VCaP (cell line): ENCODE data around the gene GLTP.
"Not testable (repeated sequence)": the region's sequence is repeated elsewhere in the genome, so short reads cannot be mapped to it uniquely, and the experiment has no call there.

Experiments
- H3K27ac ChIP-seq: fragments of 450-650 bp; 2 replicates; pipeline ENCODE4 v1.5.1; 2017
- TF ChIP-seq, protein P1 (sequence below): fragments of 450-650 bp; conservative IDR thresholded peaks from 2 replicates; pipeline ENCODE4 v1.5.1; 2017; ENCODE audit warnings: mild to moderate bottlenecking, moderate library complexity

The GLTP gene

DNA sequence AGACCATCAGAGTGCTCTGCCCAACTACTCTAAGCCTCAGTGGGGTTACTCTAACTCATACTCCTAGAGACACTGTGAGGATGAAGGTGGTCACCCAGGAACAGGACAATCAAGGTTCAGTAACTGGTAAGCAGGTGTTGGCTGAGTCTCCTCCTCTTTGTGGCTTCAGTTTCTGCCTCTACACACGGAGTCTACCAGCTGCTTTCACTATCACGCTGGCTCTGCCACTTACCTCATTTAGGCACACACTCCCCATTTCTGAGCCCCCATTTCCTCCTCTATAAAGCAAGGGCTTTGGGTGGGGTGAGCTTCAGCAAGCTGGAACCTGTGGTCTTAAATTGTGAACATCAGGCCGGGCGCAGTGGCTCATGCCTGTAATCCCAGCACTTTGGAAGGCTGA is 12.4 kb upstream of the GLTP start:
- TF ChIP-seq, protein P1, sequence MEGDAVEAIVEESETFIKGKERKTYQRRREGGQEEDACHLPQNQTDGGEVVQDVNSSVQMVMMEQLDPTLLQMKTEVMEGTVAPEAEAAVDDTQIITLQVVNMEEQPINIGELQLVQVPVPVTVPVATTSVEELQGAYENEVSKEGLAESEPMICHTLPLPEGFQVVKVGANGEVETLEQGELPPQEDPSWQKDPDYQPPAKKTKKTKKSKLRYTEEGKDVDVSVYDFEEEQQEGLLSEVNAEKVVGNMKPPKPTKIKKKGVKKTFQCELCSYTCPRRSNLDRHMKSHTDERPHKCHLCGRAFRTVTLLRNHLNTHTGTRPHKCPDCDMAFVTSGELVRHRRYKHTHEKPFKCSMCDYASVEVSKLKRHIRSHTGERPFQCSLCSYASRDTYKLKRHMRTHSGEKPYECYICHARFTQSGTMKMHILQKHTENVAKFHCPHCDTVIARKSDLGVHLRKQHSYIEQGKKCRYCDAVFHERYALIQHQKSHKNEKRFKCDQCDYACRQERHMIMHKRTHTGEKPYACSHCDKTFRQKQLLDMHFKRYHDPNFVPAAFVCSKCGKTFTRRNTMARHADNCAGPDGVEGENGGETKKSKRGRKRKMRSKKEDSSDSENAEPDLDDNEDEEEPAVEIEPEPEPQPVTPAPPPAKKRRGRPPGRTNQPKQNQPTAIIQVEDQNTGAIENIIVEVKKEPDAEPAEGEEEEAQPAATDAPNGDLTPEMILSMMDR: no peak
- no peak overlapping the region for H3K27ac ChIP-seq

DNA sequence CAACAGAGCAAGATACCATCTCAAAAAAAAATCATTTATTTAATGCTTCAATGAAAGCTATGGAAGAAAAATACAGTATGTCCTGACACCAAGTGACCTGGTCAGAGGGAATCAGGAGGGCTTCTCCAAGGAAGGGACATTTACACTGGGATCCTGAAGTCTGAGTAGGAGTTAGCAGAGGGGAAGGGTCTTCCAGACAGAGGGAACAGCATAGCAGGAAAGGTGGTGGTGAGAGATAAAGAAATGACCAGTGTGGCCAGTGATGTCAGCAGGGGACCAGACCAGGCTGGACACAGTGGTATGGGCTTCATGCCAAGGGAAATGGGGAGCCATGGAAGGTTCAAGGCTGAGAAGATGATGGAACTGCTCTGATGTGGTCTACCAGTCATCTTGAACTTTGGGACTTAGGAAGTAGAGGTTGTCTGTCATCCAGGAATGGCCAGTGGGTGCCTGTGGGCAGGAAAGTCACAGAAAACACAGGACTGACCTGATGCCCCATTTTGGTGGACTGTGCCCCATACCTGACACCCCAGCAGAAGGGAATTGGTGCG is 11.9 kb upstream of the GLTP start:
- TF ChIP-seq, protein P1: no peak
- no peak overlapping the region for H3K27ac ChIP-seq

DNA sequence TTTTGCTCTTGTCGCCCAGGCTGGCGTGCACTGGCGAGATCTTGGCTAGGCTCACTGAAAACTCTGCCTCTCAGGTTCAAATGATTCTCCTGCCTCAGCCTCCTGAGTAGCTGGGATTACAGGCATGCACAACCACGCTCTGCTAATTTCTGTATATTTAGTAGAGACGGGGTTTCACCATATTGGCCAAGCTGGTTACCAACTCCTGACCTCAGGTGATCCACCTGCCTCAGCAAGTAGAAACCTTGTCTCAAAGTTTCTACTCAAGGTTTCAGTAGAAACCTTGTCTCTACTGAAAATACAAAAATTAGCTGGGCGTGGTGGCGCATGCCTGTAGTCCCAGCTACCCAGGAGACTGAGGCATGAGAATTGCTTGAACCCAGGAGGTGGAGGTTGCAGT is 11.4 kb upstream of the GLTP start:
- H3K27ac ChIP-seq: not testable (repeated sequence)

DNA sequence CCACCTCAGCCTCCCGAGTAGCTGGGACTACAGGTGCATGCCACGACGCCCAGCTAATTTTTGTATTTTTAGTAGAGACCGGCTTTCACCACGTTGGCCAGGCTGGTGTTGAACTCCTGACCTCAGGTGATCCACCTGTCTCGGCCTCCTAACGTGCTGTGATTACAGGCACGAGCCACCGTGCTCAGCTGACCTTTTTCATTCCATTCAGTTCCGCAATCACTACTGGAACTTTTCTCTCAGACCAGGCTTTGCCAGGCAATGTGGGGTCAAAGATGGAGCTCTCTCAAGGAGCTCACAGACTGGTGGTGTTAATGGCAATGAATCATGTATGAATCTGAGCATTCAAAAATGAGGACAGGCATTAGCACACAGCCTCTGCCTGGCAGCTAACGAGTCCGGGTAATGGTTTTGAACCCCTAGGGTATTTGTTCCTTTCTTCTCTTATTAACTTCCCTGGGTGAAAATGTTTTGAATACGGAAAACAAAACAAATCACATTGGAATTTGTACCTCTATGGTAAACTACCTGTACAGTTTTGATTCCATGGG is 10.4 kb upstream of the GLTP start:
- TF ChIP-seq, protein P1: no peak
- H3K27ac ChIP-seq: no peak overlapping the region

DNA sequence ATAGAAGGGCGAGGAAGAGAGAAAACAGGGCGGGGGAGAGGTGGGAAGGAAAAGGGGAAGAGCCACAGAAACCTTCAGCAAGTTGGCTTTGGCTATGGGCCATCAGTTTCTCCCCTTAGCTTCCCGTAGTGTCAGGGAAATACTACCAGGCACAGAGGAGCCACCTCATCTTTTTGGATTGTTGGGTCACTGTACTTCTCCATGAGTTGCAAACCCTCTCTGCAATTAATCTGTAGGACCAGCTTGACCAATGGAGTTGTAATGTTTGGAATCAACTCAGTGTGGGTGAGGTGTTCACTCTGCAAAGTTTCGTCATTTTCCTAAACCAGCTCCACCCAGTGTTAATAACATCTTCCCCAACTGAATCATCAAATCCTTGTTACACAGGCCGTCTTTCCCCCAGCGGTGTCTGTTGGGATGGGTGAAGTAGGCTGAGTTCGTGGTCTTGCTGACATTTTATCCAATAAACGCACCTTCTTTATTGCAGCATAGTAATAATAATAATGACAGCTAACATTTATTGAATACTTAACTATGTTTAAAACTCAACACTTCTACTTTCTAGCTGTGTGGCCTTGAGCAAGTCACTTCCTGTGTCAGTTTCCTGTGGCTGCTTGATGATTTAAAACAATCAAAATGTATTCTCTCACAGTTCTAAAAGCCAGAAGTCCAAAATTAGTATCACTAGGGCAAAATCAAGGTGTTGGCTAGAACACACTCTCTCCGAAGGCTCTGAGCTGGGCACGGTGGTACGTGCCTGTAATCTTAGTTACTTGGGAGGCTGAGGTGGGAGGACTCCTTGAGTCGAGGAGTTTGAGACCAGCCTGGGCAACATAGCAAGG is 8.1 kb upstream of the GLTP start:
- no peak overlapping the region for H3K27ac ChIP-seq
- TF ChIP-seq, protein P1: no peak

DNA sequence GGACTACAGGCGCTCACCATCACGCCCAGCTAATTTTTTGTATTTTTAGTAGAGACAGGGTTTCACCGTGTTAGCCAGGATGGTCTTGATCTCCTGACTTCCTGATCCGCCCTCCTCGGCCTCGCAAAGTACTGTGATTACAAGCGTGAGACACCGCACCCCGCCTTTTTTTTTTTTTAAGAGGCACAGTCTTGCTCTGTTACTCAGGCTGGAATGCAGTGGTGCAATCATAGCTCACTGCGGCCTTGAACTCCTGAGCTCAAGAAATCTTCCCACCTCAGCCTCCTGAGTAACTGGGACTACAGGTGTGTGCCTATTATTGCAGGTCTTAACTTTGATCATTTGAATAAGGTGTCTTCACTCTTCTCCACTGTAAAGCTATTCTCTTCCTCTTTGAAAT is 5.3 kb upstream of the GLTP start:
- TF ChIP-seq, protein P1: no peak
- H3K27ac ChIP-seq: peak overlapping the region; percentile 56

DNA sequence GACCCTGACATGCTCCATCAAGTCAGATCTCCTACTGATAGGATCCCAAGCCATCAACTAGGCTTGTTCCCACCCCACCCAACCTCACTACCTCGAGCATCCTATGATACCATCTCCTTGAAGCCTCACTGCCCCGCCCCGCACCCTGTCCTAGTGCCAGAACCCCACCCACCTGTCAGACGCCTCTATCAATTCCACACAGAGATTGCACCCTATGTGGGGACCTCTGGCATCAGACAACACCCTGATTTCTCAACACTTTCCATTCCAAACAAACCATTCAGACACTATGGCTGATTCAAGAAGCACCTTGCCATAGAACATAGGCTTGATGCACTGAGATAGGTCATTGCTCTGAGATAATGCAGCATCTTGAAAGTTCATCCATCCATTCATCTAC is 3.1 kb upstream of the GLTP start:
- no peak overlapping the region; the same call in 1 of the 2 replicates for H3K27ac ChIP-seq
- TF ChIP-seq, protein P1: no peak

DNA sequence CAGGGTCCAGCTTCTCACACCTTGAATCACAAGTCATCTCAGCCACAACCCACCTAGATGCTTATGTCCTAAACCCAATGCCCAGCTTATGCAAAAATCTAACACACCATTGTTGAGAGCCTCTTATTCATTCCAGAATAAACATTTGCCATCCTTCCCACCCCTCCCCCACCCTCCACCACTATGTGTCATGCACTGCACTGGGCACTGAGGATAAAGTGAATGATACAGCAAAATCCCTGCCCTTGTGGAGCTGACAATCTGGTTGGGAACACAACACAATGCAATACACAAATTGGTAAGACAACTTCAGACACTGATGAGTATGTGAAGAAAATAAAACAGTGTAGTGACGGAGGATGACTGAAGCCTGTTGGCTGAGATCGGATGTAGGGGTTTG is 1.4 kb upstream of the GLTP start:
- no peak overlapping the region for H3K27ac ChIP-seq
- TF ChIP-seq, protein P1: no peak
